NAMALWA (cell line): ENCODE results near the gene SMIM28.
"Not testable (repeated sequence)": the region's sequence is repeated elsewhere in the genome, so short reads cannot be mapped to it uniquely, and the experiment has no call there.

Experiments
- DNase-seq: peaks from one replicate; pipeline ENCODE4 v3.0.0-alpha.2; 2015; ENCODE audit warnings: low spot score

The SMIM28 gene

DNA sequence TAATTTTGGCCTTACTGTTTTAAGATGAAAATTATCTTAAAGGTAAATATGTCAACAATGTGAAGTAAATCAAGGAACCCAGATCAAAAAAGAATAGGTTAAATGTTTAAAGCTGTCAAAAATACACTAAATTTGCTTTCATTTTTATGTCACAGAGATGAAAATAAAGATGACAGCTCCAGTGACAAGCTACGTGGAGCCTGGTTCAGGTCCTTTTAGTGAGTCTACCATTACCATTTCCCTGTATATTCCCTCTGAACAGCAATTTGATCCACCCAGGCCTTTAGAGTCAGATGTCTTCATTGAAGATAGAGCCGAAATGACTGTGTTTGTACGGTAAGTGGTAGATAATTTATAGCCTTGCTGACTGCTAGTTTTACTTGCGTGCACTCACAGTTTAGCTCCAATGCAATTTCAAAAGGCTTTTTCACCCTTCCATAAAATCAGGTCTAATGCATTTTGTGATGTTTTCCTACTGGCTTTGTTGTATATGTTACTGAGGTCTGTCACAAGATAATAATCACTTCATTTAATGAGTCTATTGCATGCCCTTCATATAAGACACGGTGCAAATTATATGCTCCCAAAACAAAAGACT is 28.2 kb downstream of the SMIM28 start:
- DNase-seq = no peak

DNA sequence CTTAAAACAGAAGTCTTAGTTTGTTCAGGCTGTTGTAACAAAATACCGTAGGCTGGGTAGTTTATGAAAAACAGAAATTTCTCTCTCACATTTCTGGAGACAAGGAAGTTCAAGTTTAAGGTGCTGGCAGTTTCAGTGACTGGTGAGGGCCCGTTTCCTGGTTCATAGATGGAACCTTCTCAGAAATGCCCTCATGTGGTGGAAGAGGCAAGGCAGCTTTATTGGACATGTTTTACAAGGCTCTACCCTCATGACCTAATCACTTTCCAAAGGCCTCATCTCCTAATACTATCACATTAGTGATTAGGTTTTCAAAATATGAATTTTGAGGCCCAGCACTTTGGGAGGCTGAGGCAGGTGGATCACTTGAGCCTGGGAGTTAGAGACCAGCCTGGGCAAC is 28.7 kb downstream of the SMIM28 start:
- peak; percentile 20 for DNase-seq

DNA sequence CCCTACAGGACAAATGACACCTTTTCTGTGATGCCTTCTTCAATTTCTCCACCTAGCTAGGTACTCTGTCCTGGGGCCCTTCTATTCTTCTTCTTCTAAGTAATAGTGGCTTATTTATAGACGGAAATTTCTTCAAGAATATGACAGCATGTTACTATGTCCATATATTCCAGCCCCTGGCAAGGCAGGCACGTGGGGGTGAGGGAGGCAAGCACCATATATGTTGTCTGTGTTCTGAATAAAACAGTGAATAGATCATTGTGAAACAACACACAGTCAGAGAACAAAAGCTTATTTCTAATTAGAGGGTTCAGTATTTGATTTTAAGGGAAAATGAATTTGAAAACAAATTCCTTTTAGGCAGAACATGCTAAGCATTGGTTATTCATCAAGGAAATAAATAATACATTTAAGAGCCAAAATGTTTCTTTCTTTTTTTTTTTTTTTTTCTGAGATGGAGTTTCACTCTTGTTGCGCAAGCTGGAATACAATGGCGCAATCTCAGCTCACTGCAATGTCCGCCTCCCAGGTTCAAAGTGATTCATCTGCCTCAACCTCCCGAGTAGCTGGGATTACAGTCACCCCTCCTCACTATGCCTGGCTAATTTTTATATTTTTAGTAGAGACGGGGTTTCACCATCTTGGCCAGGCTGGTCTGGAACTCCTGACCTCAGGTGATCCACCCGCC is 32.5 kb downstream of the SMIM28 start:
- no peak for DNase-seq

DNA sequence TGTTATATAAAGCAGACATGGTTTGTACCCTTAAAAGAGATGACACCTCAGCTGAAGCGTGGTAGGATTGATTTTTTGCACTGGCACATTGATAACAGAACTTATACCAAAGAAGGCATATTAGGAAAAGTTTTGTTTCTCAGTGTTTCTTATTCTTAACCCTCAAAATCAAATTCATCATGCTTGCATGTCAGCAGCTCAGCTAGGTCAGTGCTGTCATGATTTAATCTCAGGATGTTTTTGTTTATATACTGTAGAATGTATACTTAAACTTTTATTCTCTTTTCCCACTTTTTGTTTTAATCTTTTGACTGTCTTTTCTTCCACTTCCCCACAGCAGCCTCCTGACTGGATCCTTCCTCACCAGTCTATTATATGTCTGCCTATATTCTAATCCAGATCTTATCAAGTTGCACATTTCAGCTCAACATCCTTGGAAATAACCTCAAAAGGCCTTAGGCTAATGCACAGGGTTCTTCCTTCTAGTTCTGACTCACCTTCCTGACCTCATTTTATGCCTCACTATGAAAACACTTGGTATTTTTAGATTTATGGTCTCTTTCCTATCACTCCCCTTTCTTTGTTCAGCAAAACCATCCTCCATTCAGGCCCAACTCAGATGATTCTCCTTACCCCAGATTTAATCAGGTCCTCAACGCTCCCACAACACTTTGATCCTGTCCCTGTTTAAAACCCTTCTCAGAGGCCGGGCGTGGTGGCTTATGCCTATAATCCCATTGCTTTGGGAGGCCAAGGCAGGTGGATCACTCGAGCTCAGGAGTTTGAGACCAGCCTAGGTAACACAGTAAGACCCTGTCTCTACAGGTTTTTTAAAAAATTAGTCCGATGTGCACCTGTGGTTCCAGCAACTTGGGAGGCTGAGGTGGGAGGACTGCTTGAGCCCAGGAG is 33.5 kb downstream of the SMIM28 start:
- DNase-seq = no peak

DNA sequence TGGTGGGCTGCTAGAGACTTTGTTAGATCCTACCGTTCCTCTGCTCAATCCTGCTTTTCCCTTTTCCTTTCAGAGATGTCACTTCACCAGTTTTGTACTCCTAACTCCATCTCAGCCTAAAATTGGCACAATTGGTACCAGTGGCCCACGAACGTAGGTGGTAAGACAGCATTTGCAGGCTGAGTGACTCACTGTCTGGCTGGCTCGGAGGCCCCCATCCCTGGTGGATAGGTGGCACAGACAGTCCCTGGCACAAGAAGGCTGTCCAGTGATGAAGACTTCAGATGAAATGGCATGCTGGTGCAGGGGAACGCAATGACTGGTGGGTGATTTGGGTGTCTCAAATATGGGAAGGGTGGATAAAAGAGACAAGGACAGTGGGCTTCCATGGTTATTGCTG is 37.4 kb downstream of the SMIM28 start:
- no peak for DNase-seq

DNA sequence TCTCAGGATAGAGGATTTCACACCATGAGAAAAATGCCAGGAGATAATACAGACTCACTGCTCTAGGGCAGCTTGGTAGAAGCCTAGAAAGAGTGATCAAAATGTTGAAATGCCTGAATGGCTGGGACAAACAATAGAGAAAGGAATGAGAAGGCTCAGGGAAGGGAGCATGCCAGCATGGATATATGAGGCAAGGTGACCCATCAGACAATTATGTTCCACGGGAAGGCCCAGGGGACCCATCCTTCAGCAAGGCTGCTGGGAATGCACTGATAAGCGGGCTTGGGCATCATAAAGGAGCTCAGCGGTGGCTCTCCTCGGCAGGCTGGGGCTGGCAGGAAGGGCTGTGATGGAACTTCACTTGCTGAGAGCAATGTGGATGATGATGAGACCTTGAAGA is 38.5 kb downstream of the SMIM28 start:
- DNase-seq = no peak

DNA sequence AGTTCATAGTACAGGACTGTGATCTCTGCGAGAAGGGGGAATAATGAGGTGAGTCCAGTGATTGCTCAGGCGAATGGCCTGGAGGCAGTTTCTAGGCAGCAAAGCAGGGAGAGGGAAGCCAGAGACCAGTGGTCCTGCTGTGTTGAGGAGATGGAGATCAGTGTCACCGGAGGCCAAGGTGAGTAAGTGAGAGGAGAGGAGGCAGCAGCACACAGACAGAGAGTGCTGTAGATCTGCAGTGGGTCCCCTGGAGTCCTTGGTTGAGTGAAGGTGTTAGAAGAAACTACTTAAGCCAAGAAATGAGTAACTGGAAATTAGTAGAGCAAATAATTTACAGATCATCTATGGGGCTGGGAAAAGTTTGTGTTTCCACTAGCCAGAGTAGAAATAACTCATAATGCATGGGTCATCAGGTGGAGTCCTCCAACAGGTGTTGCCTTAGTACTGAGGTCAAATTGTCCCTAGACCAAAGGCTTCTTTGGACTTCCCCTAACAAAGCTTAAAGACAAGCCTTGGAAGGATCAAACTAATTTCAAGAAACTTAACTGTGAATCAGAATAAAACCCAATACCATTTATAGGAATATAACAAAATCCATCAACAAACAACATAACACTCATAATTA is 39.9 kb downstream of the SMIM28 start:
- no peak for DNase-seq

DNA sequence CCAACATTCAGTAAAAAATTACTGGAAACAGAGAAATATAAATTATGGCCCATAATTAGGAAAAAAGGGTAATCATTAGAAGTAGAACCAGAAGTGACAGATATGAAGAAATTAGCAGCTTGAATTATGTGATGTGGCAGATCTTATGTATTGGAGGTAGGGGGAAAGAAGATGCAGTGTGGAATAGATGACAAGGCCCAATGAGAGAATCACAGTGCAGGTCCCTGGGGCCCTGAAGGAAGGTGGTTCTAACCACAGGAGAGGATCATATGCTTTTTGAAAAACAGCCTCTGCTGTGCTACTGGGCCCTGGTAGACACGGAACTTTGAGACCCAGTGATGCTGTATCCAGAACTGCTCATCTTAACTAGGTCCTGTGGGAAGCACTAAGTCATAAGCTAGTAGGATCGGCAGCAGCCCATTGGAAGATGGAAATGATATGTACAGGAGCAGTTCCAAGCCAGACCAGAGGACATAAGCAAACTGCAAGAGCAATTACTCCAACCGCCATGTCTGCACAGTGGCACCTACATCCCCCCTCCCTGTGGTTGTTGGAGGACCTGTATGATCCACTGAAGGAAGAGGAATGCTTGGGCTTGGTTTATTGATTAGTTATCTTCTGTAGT is 40.5 kb downstream of the SMIM28 start:
- no peak for DNase-seq

DNA sequence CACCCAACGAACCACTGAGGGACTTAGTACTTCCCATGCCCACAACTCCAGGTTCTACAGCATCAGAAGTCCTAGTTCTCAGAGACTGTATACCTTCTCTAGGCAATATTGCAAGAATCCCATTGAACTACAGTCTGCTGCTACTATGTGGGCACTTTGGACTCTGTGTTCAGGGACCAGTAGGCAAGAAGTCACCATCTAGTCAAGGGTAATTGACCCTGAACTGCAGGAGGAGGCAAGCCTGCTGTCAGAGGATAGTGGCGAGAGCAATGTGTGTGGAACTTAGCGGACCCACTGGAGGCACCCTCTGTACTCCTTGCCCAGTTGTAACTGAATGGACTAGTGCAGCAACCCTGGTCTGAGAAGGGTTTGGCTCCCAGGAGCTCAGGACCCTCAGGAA is 42.1 kb downstream of the SMIM28 start:
- no peak for DNase-seq

DNA sequence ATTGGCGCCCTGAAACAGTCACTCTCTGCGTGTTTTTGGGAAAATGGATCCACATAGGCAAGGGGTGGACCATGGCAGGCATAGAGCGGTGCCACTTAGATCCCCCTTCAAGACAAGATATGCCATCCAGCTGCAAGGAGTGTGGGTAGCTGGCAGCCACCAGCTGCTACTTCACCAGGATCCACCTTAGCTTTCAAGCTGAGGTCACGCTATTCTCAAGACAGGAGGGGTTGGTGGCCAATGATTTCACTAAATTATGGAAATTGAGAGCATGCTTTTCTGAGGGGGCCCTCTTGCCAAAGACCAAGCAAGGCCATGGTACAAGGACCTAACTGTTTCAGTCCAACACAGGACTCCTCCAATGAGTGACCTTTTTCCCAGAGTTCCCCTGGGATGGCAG is 42.7 kb downstream of the SMIM28 start:
- no peak for DNase-seq

DNA sequence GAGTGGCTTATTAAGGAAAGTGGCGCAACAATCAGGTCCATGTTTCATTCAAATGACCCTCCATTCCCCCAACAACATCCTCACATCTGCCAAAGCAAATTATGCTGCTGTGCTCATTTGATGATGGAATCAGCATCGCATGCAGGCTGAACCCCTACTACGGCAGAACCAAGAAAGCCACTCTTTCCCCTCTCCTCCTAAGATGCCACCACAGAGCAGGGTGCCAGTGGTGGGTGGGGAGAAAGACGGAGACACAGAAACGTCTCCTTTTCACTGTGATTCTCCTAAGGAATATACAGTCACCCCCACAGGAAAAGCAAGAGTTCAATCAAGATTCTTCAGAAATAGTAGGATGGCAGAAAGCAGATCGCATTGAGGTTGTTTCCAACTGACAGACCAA is 43.4 kb downstream of the SMIM28 start:
- no peak for DNase-seq

DNA sequence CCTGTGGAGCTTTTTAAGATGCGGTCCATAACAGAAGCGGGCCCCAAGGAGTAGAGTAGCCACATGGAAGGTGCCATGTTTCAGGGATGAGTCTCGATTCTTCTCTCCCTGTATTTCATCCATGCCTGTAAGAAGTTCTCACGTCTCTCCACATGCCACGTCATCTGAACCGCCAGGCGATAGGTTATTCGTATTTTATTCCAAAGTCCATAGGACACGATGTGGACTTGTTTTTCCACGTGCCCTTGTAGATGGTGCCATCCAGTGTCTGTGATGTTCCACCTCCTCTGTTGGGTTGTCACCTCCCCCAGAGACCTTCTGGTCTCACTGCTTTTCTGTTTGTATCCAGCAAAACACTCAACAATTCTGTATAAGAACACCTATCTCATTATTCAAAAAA is 43.9 kb downstream of the SMIM28 start:
- DNase-seq = no peak

DNA sequence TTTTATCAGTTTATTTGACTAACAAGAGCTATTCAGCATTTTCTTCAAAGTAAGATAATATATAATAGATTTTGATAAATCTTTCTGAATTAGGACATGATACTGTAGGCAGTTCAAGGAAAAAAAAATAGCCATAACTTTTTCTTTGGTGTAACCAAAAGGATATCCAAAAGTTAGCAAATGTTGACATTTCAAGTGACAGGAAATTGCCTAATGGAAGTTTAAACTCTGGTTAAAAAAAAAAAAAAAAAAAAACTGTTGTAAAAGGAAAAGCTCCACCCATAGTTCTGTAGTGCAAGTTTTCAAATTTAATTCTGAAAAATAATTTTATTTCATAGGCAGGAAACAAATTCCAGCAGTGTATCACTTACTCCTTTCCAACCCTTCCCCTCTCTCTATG is 45.2 kb downstream of the SMIM28 start:
- no peak for DNase-seq

DNA sequence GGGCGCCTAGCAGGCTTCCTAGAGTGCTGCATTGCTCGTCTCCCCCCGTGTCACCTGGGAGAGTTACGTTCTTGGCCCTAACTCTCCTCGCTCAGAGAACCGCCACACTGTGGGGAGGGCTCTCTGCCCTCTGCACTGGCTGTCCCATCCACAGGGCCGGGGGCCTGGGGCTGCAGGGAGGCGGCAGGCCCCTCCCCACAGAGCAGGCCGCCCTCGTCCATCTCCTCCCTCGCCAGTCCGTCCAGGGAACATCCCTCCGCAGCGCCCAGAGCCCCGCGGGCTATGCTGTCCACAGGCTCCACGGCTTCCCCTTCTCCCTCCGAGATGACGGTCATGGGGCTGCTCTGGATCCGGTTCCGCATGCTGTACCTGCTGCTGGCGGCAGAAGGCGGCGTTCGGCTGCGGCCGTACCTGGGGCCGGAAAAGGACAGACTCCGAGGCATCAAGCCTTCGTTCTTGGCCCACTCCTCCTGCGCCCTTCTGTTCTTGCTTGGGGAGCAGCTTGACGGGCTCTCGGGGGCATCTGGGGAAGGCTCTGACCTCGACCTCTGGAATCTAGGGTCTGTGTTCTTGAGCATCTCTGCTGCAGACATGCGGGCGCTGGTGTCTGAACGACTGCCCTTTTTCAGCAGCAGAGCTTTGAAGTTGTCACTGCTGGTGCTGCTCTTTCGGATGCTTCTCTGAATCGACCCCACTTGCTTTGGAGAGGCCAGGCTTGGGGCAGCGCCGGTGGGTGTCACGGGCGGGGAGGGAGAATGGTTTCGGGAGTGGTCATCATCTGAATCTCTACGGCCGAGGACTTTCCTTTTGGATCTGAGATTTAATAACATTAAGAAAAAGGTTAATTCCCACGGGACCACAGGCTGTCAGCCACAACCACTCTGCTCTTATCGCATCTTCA is 46.5 kb downstream of the SMIM28 start:
- no peak for DNase-seq

DNA sequence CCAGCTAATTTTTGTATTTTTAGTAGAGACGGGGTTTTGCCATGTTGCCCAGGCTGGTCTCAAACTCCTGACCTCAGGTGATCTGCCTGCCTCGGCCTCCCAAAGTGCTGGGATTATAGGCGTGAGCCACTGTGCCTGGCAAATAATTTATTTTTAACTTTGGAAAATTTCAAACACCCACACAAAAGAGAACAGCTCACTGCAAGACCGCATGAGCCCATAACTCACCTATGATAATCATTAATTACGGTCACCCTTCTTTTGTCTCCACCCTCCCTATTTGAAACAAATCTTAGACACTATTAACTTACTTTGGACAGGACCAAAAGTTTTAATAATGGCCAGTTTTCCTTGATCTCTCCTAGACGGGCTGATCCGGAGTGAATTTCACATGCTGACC is 47.6 kb downstream of the SMIM28 start:
- DNase-seq = not testable (repeated sequence)

DNA sequence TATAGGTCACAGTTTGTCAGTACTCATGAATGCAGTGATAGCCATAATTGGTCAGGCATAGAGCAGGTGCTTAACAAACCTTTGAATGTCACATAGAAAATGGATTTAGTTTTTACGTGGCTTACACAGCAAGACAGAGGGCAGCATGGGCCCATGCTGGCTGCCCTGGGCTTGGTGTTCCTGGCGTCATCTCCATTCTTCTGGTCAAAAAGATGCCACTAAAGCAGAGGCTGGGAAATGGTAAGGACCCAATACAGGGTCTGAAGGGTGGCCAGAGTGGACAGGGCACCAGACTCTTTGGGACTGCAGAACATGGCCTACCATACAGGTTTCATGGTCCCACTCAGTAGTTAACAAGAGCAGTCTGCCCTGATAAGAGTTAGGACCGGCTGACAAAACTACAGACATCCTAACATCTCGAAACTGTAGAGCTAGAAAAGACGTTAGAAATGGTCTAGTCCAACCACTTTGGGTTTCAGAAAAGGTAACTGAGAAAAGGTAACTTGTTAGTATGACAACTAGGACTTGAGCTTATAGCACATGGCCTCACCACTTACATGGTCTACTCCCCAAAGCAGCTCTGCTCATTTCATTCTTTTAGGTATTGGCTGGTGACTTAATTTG is 48.9 kb downstream of the SMIM28 start:
- DNase-seq = no peak

DNA sequence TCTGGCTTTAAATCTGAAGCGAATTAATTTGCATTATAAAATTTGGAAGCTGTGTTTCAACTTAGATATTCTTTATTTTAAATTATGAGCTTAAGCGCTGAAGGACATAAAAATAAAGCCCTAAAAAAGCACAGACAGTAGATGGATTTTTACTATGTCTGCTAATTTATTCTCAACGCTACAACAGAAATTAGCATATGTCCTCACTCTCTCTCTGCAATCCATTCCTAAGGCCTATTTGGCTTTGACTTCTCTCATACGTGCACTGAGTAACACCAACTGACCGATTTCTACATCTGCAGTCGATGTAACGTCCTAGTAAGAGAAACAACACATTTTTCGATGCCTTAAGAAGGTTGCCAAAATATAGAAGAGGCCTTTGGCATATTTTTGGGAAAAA is 50.0 kb downstream of the SMIM28 start:
- DNase-seq = no peak

DNA sequence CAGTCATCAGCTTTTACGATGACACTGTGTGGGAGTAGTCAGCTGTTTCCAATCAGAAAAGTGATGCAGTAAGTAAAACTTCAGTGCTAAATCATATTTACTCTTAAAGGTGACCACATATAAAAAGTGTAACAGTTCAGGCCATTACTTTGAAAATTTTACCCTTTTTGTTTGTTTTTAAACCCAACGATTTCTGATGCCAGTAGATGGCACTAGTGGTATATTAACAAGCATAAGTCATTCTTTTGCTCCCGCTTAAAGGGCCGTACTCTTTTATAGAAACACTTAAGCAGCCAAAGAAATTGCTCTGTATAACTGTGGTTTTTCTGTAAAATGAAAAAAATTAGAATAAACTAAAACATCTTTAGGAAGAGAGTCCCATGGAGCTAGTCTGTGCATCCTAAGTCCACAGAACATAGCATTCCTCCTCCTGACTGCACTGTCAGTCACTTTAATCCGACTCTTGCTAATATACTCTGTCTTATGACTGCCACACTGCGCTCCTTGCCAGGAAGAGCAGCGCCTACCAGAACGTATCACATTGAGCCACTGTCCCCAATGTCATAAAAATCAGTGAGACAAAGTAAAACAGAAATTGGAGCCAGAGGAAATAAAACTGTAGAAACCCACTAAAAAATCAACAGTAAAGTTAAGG is 51.4 kb downstream of the SMIM28 start:
- peak; percentile 64 for DNase-seq

DNA sequence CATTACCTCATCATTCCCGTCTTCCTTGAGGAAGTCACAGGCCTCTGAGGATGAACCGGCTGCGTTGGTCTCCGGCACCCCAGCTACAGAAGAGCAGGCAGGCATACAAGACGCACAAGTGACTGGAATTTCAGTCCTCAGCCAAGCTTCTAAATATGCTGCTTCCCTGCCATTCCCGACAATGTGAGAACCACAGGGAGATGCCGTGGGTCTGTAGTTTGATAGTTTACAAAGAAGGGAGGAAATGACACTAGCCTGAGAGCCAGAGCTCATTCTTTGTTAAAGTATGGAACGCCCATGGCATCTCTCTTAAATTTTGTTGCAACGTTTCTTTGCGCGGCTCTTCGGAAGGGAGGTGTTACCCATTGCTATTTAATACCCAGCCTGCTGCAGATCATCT is 52.1 kb downstream of the SMIM28 start:
- DNase-seq = no peak
